PC-3 (cell line): ENCODE results near the gene STK4. TPM values are rescaled to one million over a fixed set of nuclear protein-coding genes. Genes with fewer than 3 reads are reported as not detected.
"Not testable (repeated sequence)": the region's sequence is repeated elsewhere in the genome, so short reads cannot be mapped to it uniquely, and the experiment has no call there.

Experiments used
- ATAC-seq: fragments of 200-7000 bp; cut with Tn5 transposase; 2 replicates; pipeline ENCODE4 v1.9.1; 2020; ENCODE audit warnings: mild to moderate bottlenecking, moderate library complexity
- BruUV-seq: library from RNA; stranded (reverse); fragments of 400-500 nt; replicated peaks from 2 replicates; lab custom pipeline; 2021; lab: Mats Ljungman, UMichigan
- CTCF ChIA-PET: fragments of 300-600 bp; sonication (Branson Sonifier 250); formaldehyde crosslinking; loops from one replicate; lab custom pipeline; 2022; ENCODE audit warnings: antibody characterized with exemption; lab: Charles Lee
- POLR2A ChIA-PET: fragments of 300-600 bp; sonication (Branson Sonifier 250); formaldehyde crosslinking; loops from one replicate; lab custom pipeline; 2022; ENCODE audit warnings: antibody characterized with exemption; ENCODE audit not compliant: unreplicated experiment; lab: Charles Lee
- DNase-seq: peaks from one replicate; pipeline ENCODE4 v3.0.0-alpha.2; 2015
- H2AFZ ChIP-seq: fragments of 300-600 bp; sonication (generic); 2 replicates; pipeline ENCODE4 v1.6.0; 2016; ENCODE audit warnings: antibody characterized with exemption, low read length
- H3F3A ChIP-seq: fragments of 300-600 bp; sonication (generic); one replicate; pipeline ENCODE4 v1.6.0; 2017; ENCODE audit warnings: antibody characterized with exemption, low read length, control low read depth, mild to moderate bottlenecking; ENCODE audit not compliant: unreplicated experiment
- H3K27ac ChIP-seq: fragments of 300-600 bp; sonication (generic); 2 replicates; pipeline ENCODE4 v1.5.1; 2016; ENCODE audit warnings: mild to moderate bottlenecking, low read length
- H3K27me3 ChIP-seq: fragments of 300-600 bp; sonication (generic); 2 replicates; pipeline ENCODE4 v1.6.1; 2016; ENCODE audit warnings: low read length, mixed read lengths
- H3K36me3 ChIP-seq: fragments of 300-600 bp; sonication (generic); 2 replicates; pipeline ENCODE4 v1.6.1; 2016; ENCODE audit warnings: low read depth, mixed run types, low read length, mixed read lengths
- H3K4me1 ChIP-seq: fragments of 300-600 bp; sonication (generic); 2 replicates; pipeline ENCODE4 v1.5.1; 2016; ENCODE audit warnings: low read length; ENCODE audit not compliant: insufficient read depth
- H3K4me2 ChIP-seq: fragments of 300-600 bp; sonication (generic); 2 replicates; pipeline ENCODE4 v1.6.0; 2016; ENCODE audit warnings: low read length
- H3K4me3 ChIP-seq: fragments of 300-600 bp; sonication (generic); 2 replicates; pipeline ENCODE4 v1.5.1; 2016; ENCODE audit warnings: mild to moderate bottlenecking, low read length, mixed read lengths
- H3K79me2 ChIP-seq: fragments of 300-600 bp; sonication (generic); 2 replicates; pipeline ENCODE4 v1.6.1; 2017; ENCODE audit warnings: low read length, mixed read lengths
- H3K9ac ChIP-seq: fragments of 300-600 bp; sonication (generic); 2 replicates; pipeline ENCODE4 v1.6.0; 2016; ENCODE audit warnings: mild to moderate bottlenecking, low read length
- H3K9me2 ChIP-seq: fragments of 300-600 bp; sonication (generic); replicated peaks from 2 replicates; pipeline ENCODE4 v1.6.1; 2016; ENCODE audit warnings: mixed run types, low read length, mixed read lengths
- H3K9me3 ChIP-seq: fragments of 300-600 bp; sonication (generic); 2 replicates; pipeline ENCODE4 v1.6.1; 2016; ENCODE audit warnings: low read length, mixed read lengths
- H4K20me1 ChIP-seq: fragments of 300-600 bp; sonication (generic); 2 replicates; pipeline ENCODE4 v1.6.1; 2016; ENCODE audit warnings: low read length, mixed read lengths
- CTCF ChIP-seq: fragments of 300-600 bp; sonication (generic); conservative IDR thresholded peaks from 2 replicates; pipeline ENCODE4 v1.5.1; 2017; ENCODE audit warnings: antibody characterized with exemption, low read depth, mild to moderate bottlenecking, low read length
- EZH2 ChIP-seq: fragments of 300-600 bp; sonication (generic); IDR thresholded peaks from one replicate; pipeline ENCODE4 v1.6.1; 2017; ENCODE audit warnings: antibody characterized with exemption, mild to moderate bottlenecking, low read length; ENCODE audit not compliant: unreplicated experiment
- EZH2phosphoT487 ChIP-seq: fragments of 300-600 bp; sonication (generic); IDR thresholded peaks from 2 replicates; pipeline ENCODE4 v1.6.1; 2018; ENCODE audit warnings: mild to moderate bottlenecking, antibody characterized with exemption, low read length, borderline replicate concordance
- intact Hi-C: fragments of 100-400 bp; cut with micrococcal nuclease; formaldehyde crosslinking; loops from 2 replicates; pipeline ENCODE4 v1.9.0; 2023
- total RNA-seq: library from RNA; depleted of rRNA; stranded (reverse); fragments of >200 nt; gene quantifications from 2 replicates; pipeline ENCODE4 v1.2.3, GENCODE V29; 2014

The STK4 gene
- total RNA-seq, 1 experiment from 2014 or later = 18.6 TPM

- Histone ChIP-seq H3K4me2 (peak overlapping the region; percentile 34), H3F3A (peaks cover 3% of the 10 kb centered on the region), H3K4me3 (no peak overlapping the region), H3K79me2 (no peaks in the 10 kb centered on the region), H3K4me1 (peaks cover 24% of the 10 kb centered on the region), H3K27ac (peak overlapping the region; percentile 48), H3K9me2 (no peaks in the 10 kb centered on the region), H3K36me3 (peaks cover 6% of the 10 kb centered on the region; the same call in 1 of the 2 replicates), H3K27me3 (no peaks in the 10 kb centered on the region), H3K9me3 (no peaks in the 10 kb centered on the region), H3K9ac (no peak overlapping the region), H4K20me1 (no peaks in the 10 kb centered on the region), H2AFZ (no peak overlapping the region)
- ATAC-seq = peak; percentile 88
- BruUV-seq = no TSS peak
- peak; percentile 84 for DNase-seq
- ChIA-PET POLR2A (no interaction called here), CTCF (interaction anchor here (0.5 to 2.1 kb wide), 9 partner anchors 33 to 454 kb away, joined by 3 to 16 read pairs (median 4); partner anchors contain the start of gene SLPI)
- intact Hi-C loops = loop anchor here (1.0 to 2.0 kb wide), 4 partner anchors 34 to 300 kb away; no protein-coding TSS in a partner anchor
- TF ChIP-seq EZH2phosphoT487 (no peak), CTCF (peak; percentile 98)
These were observed 44.8 kb downstream of the STK4 start for GRCh38 chr20:45011108-45011526.

GRCh38 chr20:45012682-45013302 lies 46.5 kb downstream of the STK4 start:
- no peak overlapping the region for H3K4me3 ChIP-seq
- peak; percentile 53 for DNase-seq
- H2AFZ ChIP-seq = no peak overlapping the region
- TF ChIP-seq EZH2 (no peak), EZH2phosphoT487 (no peak), CTCF (no peak)
- H3F3A ChIP-seq = peaks cover 3% of the 10 kb centered on the region
- no peaks in the 10 kb centered on the region; the same call in 1 of the 2 replicates for H3K36me3 ChIP-seq
- no peak overlapping the region for H3K27ac ChIP-seq
- ChIA-PET POLR2A (no interaction called here), CTCF (interaction anchor here (0.5 to 0.6 kb wide), 4 partner anchors 44 to 350 kb away, joined by 3 to 5 read pairs (median 3); partner anchors contain the start of gene SYS1)
- H3K9ac ChIP-seq = no peak overlapping the region
- ATAC-seq = no peak
- intact Hi-C loops = no loop called here
- no peaks in the 10 kb centered on the region for H3K27me3 ChIP-seq
- no TSS peak for BruUV-seq
- no peaks in the 10 kb centered on the region for H3K9me3 ChIP-seq
- H3K4me2 ChIP-seq = no peak overlapping the region
- H3K9me2 ChIP-seq = no peaks in the 10 kb centered on the region
- H3K79me2 ChIP-seq = no peaks in the 10 kb centered on the region
- H3K4me1 ChIP-seq = peaks cover 24% of the 10 kb centered on the region
- no peaks in the 10 kb centered on the region for H4K20me1 ChIP-seq

- H3K9ac ChIP-seq, H3K27me3 ChIP-seq, H3K79me2 ChIP-seq, H3F3A ChIP-seq, POLR2A ChIA-PET, ATAC-seq, BruUV-seq, H3K9me3 ChIP-seq, H2AFZ ChIP-seq, H4K20me1 ChIP-seq, H3K4me3 ChIP-seq, intact Hi-C loops, H3K9me2 ChIP-seq, H3K36me3 ChIP-seq, DNase-seq, H3K4me2 ChIP-seq, H3K27ac ChIP-seq: not testable (repeated sequence)
- peaks cover 24% of the 10 kb centered on the region for H3K4me1 ChIP-seq
- CTCF ChIA-PET = interaction anchor here (0.6 to 0.7 kb wide), 2 partner anchors 30 to 349 kb away, joined by 3 read pairs; no protein-coding TSS in a partner anchor
These were observed 47.8 kb downstream of the STK4 start for GRCh38 chr20:45014131-45014530.
